Activated B cell treated with CpG ODN at 0.5 μM for 24 hours (primary cell): ENCODE measurements around the gene UBE3A. TPM values are rescaled to one million over a fixed set of nuclear protein-coding genes. Genes with fewer than 3 reads are reported as not detected.
"Not testable (repeated sequence)": the region's sequence is repeated elsewhere in the genome, so short reads cannot be mapped to it uniquely, and the experiment has no call there.

ENCODE experiments used
- ATAC-seq: fragments of 200-7000 bp; cut with Tn5 transposase; one replicate; pipeline ENCODE4 v1.10.0; 2021; ENCODE audit warnings: low read depth, mild to moderate bottlenecking, moderate library complexity
- CTCF ChIA-PET: fragments of 350-600 bp; sonication (Branson Sonifier 250); formaldehyde crosslinking; loops from one replicate; lab custom pipeline; 2021; ENCODE audit warnings: antibody characterized with exemption; lab: Charles Lee
- POLR2A ChIA-PET: fragments of 350-600 bp; sonication (Branson Sonifier 250); formaldehyde crosslinking; loops from one replicate; lab custom pipeline; 2021; ENCODE audit warnings: antibody characterized with exemption; lab: Charles Lee
- DNase-seq: peaks from one replicate; pipeline ENCODE4 v3.0.0; 2022
- H3K27ac Mint-ChIP-seq: one replicate; pipeline ENCODE4 v1.8.0; 2020; ENCODE audit warnings: mixed read lengths
- H3K27me3 Mint-ChIP-seq: one replicate; pipeline ENCODE4 v1.8.0; 2021; ENCODE audit warnings: mixed read lengths
- H3K36me3 Mint-ChIP-seq: one replicate; pipeline ENCODE4 v1.8.0; 2021; ENCODE audit warnings: low read depth, mixed read lengths
- H3K4me1 Mint-ChIP-seq: one replicate; pipeline ENCODE4 v1.8.0; 2021; ENCODE audit warnings: mixed read lengths
- H3K4me3 Mint-ChIP-seq: one replicate; pipeline ENCODE4 v1.8.0; 2020; ENCODE audit warnings: mild to moderate bottlenecking, mixed read lengths
- H3K9me3 Mint-ChIP-seq: one replicate; pipeline ENCODE4 v1.8.0; 2020; ENCODE audit warnings: mixed read lengths
- intact Hi-C: fragments of 100-400 bp; cut with micrococcal nuclease; formaldehyde crosslinking; loops from one replicate; pipeline ENCODE4 v1.15.1; 2024
- total RNA-seq: library from RNA; stranded (reverse); gene quantifications from 2 replicates; pipeline ENCODE4 v1.2.3, GENCODE V29; 2022
- TF ChIP-seq, protein P1 (sequence below): fragments of 200-600 bp; IDR thresholded peaks from one replicate; pipeline ENCODE4 v1.8.0; 2022; ENCODE audit warnings: antibody characterized with exemption, mild to moderate bottlenecking

The UBE3A gene
- total RNA-seq, 1 donor from 2014 or later, result 122 TPM

GRCh38 chr15:25454771-25455170 lies 15.9 kb upstream of the UBE3A start:
- DNase-seq, result no peak
- intact Hi-C loops, result no loop called here
- Mint-ChIP-seq H3K4me1 (no peaks in the 10 kb centered on the region), H3K27ac (no peak overlapping the region), H3K9me3 (peaks cover 11% of the 10 kb centered on the region), H3K36me3 (no peaks in the 10 kb centered on the region), H3K27me3 (no peaks in the 10 kb centered on the region), H3K4me3 (no peak overlapping the region)
- ChIA-PET POLR2A (no interaction called here), CTCF (no interaction called here)
- no peak for ATAC-seq
- TF ChIP-seq, protein P1, sequence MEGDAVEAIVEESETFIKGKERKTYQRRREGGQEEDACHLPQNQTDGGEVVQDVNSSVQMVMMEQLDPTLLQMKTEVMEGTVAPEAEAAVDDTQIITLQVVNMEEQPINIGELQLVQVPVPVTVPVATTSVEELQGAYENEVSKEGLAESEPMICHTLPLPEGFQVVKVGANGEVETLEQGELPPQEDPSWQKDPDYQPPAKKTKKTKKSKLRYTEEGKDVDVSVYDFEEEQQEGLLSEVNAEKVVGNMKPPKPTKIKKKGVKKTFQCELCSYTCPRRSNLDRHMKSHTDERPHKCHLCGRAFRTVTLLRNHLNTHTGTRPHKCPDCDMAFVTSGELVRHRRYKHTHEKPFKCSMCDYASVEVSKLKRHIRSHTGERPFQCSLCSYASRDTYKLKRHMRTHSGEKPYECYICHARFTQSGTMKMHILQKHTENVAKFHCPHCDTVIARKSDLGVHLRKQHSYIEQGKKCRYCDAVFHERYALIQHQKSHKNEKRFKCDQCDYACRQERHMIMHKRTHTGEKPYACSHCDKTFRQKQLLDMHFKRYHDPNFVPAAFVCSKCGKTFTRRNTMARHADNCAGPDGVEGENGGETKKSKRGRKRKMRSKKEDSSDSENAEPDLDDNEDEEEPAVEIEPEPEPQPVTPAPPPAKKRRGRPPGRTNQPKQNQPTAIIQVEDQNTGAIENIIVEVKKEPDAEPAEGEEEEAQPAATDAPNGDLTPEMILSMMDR, result no peak

GRCh38 chr15:25453246-25453645 lies 14.4 kb upstream of the UBE3A start:
- H3K36me3 Mint-ChIP-seq, CTCF ChIA-PET, H3K4me3 Mint-ChIP-seq, H3K27me3 Mint-ChIP-seq, ATAC-seq, H3K27ac Mint-ChIP-seq, DNase-seq, intact Hi-C loops, H3K4me1 Mint-ChIP-seq, POLR2A ChIA-PET: not testable (repeated sequence)
- H3K9me3 Mint-ChIP-seq, result peaks cover 11% of the 10 kb centered on the region

DNA sequence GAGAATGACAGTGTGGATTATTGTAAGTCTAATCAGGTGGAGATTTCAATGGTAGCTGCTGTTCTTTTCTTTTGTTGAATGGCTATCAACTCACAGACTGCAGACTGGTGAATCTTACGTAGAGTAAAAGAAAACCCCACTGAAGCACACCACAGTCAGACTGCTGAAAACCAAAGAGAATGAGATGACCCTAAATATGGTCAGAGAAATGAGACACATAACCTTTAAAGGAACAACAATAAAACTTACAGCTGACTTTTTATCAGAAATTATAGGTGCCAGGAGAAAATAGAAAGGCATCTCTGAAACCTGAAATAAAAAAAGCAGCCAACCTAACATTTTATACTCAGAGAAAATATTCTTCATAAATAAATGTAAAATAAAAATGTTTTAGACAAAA lies 12.7 kb upstream of the UBE3A start:
- H3K9me3 Mint-ChIP-seq, result peaks cover 11% of the 10 kb centered on the region
- ChIA-PET POLR2A (no interaction called here), CTCF (no interaction called here)
- H3K4me3 Mint-ChIP-seq, result no peak overlapping the region
- DNase-seq, result no peak
- H3K27ac Mint-ChIP-seq, result no peak overlapping the region
- intact Hi-C loops, result no loop called here
- no peaks in the 10 kb centered on the region for H3K36me3 Mint-ChIP-seq
- TF ChIP-seq, protein P1, result no peak
- H3K4me1 Mint-ChIP-seq, result no peaks in the 10 kb centered on the region
- no peaks in the 10 kb centered on the region for H3K27me3 Mint-ChIP-seq
- no peak for ATAC-seq

DNA sequence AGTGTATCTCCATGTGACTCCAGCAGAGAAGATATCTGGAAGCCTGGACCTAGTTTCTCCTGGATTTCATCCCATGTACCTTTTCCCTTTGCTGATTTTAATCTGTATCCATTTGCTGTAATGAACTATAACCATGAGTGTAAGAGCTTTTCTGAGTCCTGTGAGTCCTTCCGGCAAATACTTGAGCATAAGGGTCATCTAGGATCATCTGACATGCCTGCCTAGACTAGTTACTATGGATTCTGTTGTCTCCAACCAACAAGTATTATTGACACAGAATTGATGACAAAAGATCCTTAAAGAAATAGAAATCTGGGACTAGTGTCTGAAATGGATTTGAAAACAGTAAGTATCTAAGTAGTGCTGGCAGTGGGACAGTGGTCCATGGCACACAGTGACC lies 11.3 kb upstream of the UBE3A start:
- POLR2A ChIA-PET, result no interaction called here
- TF ChIP-seq, protein P1, result no peak
- Mint-ChIP-seq H3K4me1 (no peaks in the 10 kb centered on the region), H3K36me3 (no peaks in the 10 kb centered on the region), H3K27me3 (no peaks in the 10 kb centered on the region), H3K4me3 (no peak overlapping the region), H3K27ac (no peak overlapping the region), H3K9me3 (peaks cover 11% of the 10 kb centered on the region)
- CTCF ChIA-PET, result no interaction called here
- no peak for ATAC-seq
- intact Hi-C loops, result no loop called here
- DNase-seq, result no peak

DNA sequence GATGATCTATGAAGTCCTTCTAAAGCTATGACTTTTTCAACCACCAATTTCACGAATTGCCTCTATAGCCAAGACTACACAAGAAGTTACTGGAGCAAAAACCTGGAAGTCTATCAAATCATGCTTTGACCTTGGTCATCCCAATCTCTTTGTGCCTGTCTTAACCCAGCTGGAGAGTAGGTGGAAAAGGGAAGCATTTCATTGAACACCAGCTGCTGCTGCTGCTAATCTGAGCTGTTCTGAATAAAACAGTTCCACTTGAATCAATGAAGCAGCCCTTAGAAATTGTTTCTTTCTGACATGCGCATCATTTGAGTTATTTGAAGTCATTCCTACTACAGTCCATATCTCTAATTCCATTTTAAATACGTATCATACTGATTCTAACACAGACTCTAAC lies 7.3 kb upstream of the UBE3A start:
- Mint-ChIP-seq H3K27me3 (no peaks in the 10 kb centered on the region), H3K9me3 (peaks cover 4% of the 10 kb centered on the region), H3K36me3 (no peaks in the 10 kb centered on the region), H3K4me3 (no peak overlapping the region), H3K27ac (no peak overlapping the region), H3K4me1 (no peaks in the 10 kb centered on the region)
- ATAC-seq (no peak), DNase-seq (no peak)
- intact Hi-C loops, result no loop called here
- TF ChIP-seq, protein P1, result no peak
- ChIA-PET POLR2A (no interaction called here), CTCF (no interaction called here)

DNA sequence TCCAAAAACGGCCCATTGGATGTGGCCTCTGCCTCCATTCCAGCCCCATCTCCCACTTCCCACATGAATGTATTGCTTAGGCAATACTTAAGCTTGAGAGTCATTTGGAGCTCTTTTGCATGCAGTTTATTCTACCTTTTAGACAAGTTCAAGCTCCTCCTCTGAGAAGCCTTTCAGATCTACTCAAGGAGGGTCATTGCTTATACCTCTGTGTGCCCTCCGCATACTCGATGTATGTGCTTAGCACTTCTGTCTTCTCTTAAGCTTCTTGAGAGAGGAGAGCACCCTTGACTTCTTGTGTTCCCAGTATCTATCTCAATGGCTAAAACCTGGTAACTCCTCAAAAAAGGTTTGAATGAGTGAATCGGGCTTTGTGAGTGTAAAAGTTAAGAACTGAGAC lies 6.6 kb upstream of the UBE3A start:
- Mint-ChIP-seq H3K27ac (no peak overlapping the region), H3K9me3 (peaks cover 2% of the 10 kb centered on the region), H3K4me3 (no peak overlapping the region), H3K27me3 (no peaks in the 10 kb centered on the region), H3K4me1 (no peaks in the 10 kb centered on the region), H3K36me3 (no peaks in the 10 kb centered on the region)
- no peak for DNase-seq
- ChIA-PET POLR2A (no interaction called here), CTCF (no interaction called here)
- ATAC-seq, result no peak
- TF ChIP-seq, protein P1, result no peak
- intact Hi-C loops, result no loop called here
